ENCODE results near the gene MSH2.

MSH2 gene

GRCh38 chr2:47402805-47403608 lies at the start of gene MSH2:
MSH2 (plus strand) TSS chr2:47403156; CDS start chr2:47403192, 36 bp downstream.
- Histone ChIP-seq H3K4me3 (ENCODE audit: low read depth, low read length) (peak within 1 kb of the TSS; percentile 78), H3K36me3 (peaks cover 39% of the 10 kb centered on the region), H3K27me3 (ENCODE audit: insufficient read depth, low read depth, severe bottlenecking) (no peaks in the 10 kb centered on the region), H3K9me3 (ENCODE audit: severe bottlenecking) (no peaks in the 10 kb centered on the region), H3K27ac (peak within 1 kb of the TSS; percentile 96)
- TF ChIP-seq CTCF (IDR thresholded peaks at IDR 0.05; ENCODE audit: low read depth, low read length) = peak; percentile 16; the same call in 1 of the 2 replicates
- DNase-seq = peak; percentile 99

- H3K27me3 ChIP-seq (ENCODE audit: insufficient read depth, low read depth, severe bottlenecking) = no peaks in the 10 kb centered on the region
- H3K4me3 ChIP-seq (ENCODE audit: low read depth, low read length) = no peak overlapping the region
- no peak overlapping the region for H3K27ac ChIP-seq
- H3K36me3 ChIP-seq = no peaks in the 10 kb centered on the region
- H3K9me3 ChIP-seq (ENCODE audit: severe bottlenecking) = no peaks in the 10 kb centered on the region
- DNase-seq = no peak
- no peak for TF ChIP-seq CTCF (IDR thresholded peaks at IDR 0.05; ENCODE audit: low read depth, low read length)
Observed at GRCh38 chr2:47354013-47354847, 48.7 kb upstream of the MSH2 start.

GRCh38 chr2:47354848-47355204 lies 48.1 kb upstream of the MSH2 start:
- Histone ChIP-seq H3K36me3 (no peaks in the 10 kb centered on the region), H3K9me3 (ENCODE audit: severe bottlenecking) (no peaks in the 10 kb centered on the region), H3K27me3 (ENCODE audit: insufficient read depth, low read depth, severe bottlenecking) (no peaks in the 10 kb centered on the region), H3K4me3 (ENCODE audit: low read depth, low read length) (no peak overlapping the region), H3K27ac (no peak overlapping the region)
- DNase-seq = no peak
- TF ChIP-seq CTCF (IDR thresholded peaks at IDR 0.05; ENCODE audit: low read depth, low read length) = no peak

GRCh38 chr2:47357483-47357882 lies 45.5 kb upstream of the MSH2 start:
- Histone ChIP-seq H3K4me3 (ENCODE audit: low read depth, low read length) (no peak overlapping the region), H3K36me3 (no peaks in the 10 kb centered on the region), H3K9me3 (ENCODE audit: severe bottlenecking) (no peaks in the 10 kb centered on the region), H3K27me3 (ENCODE audit: insufficient read depth, low read depth, severe bottlenecking) (no peaks in the 10 kb centered on the region), H3K27ac (no peak overlapping the region)
- no peak for TF ChIP-seq CTCF (IDR thresholded peaks at IDR 0.05; ENCODE audit: low read depth, low read length)
- no peak for DNase-seq

GRCh38 chr2:47359375-47359868 lies 43.5 kb upstream of the MSH2 start:
- TF ChIP-seq CTCF (IDR thresholded peaks at IDR 0.05; ENCODE audit: low read depth, low read length) = no peak
- Histone ChIP-seq H3K27me3 (ENCODE audit: insufficient read depth, low read depth, severe bottlenecking) (no peaks in the 10 kb centered on the region), H3K36me3 (no peaks in the 10 kb centered on the region), H3K27ac (no peak overlapping the region), H3K9me3 (ENCODE audit: severe bottlenecking) (no peaks in the 10 kb centered on the region), H3K4me3 (ENCODE audit: low read depth, low read length) (no peak overlapping the region)
- DNase-seq = no peak

All from WERI-Rb-1 (cell line).